Gastroesophageal sphincter (tissue), 3 donors: ENCODE measurements around the gene SHC2.

Experiments used
- EP300 ChIP-seq: sonication (generic); formaldehyde crosslinking; IDR thresholded peaks from one replicate; pipeline ENCODE4 v1.6.1; 2017; ENCODE audit warnings: antibody characterized with exemption, mild to moderate bottlenecking
- POLR2A ChIP-seq, 2 donors: fragments of 450-650 bp; IDR thresholded peaks; one replicate each; pipeline ENCODE4 v1.6.1; 2017; ENCODE audit warnings: antibody characterized with exemption in 2 of 2, mild to moderate bottlenecking in 2 of 2, moderate library complexity in 1 of 2
- POLR2AphosphoS5 ChIP-seq: sonication (generic); formaldehyde crosslinking; IDR thresholded peaks from one replicate; pipeline ENCODE4 v1.6.1; 2017; ENCODE audit warnings: antibody characterized with exemption
- TF ChIP-seq, protein P1 (sequence below), 4 experiments: fragments of 200-600 bp in 2 of 4; fragments of 450-650 bp in 2 of 4; sonication (generic) in 1 of 4; IDR thresholded peaks; one replicate each; pipeline ENCODE4 v1.5.1; 2017 to 2019; ENCODE audit warnings: antibody characterized with exemption in 4 of 4, mild to moderate bottlenecking in 2 of 4, moderate library complexity in 2 of 4

GRCh38 chr19:410243-410781 lies 50.5 kb downstream of the SHC2 start:
- TF ChIP-seq, protein P1, sequence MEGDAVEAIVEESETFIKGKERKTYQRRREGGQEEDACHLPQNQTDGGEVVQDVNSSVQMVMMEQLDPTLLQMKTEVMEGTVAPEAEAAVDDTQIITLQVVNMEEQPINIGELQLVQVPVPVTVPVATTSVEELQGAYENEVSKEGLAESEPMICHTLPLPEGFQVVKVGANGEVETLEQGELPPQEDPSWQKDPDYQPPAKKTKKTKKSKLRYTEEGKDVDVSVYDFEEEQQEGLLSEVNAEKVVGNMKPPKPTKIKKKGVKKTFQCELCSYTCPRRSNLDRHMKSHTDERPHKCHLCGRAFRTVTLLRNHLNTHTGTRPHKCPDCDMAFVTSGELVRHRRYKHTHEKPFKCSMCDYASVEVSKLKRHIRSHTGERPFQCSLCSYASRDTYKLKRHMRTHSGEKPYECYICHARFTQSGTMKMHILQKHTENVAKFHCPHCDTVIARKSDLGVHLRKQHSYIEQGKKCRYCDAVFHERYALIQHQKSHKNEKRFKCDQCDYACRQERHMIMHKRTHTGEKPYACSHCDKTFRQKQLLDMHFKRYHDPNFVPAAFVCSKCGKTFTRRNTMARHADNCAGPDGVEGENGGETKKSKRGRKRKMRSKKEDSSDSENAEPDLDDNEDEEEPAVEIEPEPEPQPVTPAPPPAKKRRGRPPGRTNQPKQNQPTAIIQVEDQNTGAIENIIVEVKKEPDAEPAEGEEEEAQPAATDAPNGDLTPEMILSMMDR (IDR thresholded peaks at IDR 0.05) = no peak
- TF ChIP-seq POLR2AphosphoS5 = no peak
- TF ChIP-seq POLR2A (IDR thresholded peaks at IDR 0.05) = no peak
- no peak for TF ChIP-seq EP300
